Measurements from ENCODE around the gene NAA80. TPM values are rescaled to one million over a fixed set of nuclear protein-coding genes. Genes with fewer than 3 reads are reported as not detected.
A peak's percentile ranks its signal among the peaks of the same experiment; 100 is the strongest.
"Not testable (repeated sequence)": the region's sequence is repeated elsewhere in the genome, so short reads cannot be mapped to it uniquely, and the experiment has no call there.

NAA80 gene
- total RNA-seq, 1 experiment from 2014 or later, result 2.2 TPM

DNA sequence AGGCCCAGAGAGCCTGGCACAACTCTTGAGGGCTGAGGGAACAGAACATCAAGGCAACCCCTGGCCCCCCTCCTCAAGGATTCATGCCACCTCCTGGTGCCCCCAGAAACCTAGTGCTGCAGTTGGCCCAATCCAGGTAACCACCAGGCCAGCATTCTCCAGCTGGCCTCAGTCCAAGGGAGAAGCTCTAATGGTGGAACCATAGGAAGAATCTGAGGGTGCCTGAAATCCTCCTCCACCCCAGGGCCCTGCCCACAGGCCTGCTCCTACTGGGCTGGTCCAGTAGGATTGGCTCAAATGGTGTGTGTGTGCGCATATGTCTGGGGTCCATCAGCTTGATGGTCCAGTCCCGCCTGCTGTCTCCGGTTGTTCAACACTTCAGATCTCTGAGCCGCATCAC is 15.6 kb upstream of the NAA80 start:
- H3K27me3 ChIP-seq (replicated peaks), result no peaks in the 10 kb centered on the region
- H3K4me1 ChIP-seq (replicated peaks), result peaks cover 6% of the 10 kb centered on the region
- no peak overlapping the region for H3K27ac ChIP-seq
- DNase-seq (ENCODE audit: low read depth in 1 of 2, low spot score in 2 of 2), result no peak
- H3K36me3 ChIP-seq, result peaks cover 31% of the 10 kb centered on the region
- H3K4me3 ChIP-seq, result no peak overlapping the region
- no peaks in the 10 kb centered on the region for H3K9me3 ChIP-seq (replicated peaks)

GRCh38 chr3:50314342-50314741 is 15.1 kb upstream of the NAA80 start:
- Histone ChIP-seq H3K9me3 (replicated peaks) (no peaks in the 10 kb centered on the region), H3K4me3 (no peak overlapping the region), H3K4me1 (replicated peaks) (peaks cover 6% of the 10 kb centered on the region), H3K27me3 (replicated peaks) (no peaks in the 10 kb centered on the region), H3K36me3 (peaks cover 26% of the 10 kb centered on the region), H3K27ac (no peak overlapping the region)
- no peak for DNase-seq (ENCODE audit: low read depth in 1 of 2, low spot score in 2 of 2)

- DNase-seq (ENCODE audit: low read depth in 1 of 2, low spot score in 2 of 2); H3K4me3 ChIP-seq; H3K9me3 ChIP-seq (replicated peaks); H3K27me3 ChIP-seq (replicated peaks); H3K36me3 ChIP-seq; H3K4me1 ChIP-seq (replicated peaks); H3K27ac ChIP-seq: not testable (repeated sequence)
These were observed 12.8 kb upstream of the NAA80 start for GRCh38 chr3:50312041-50312440.

DNA sequence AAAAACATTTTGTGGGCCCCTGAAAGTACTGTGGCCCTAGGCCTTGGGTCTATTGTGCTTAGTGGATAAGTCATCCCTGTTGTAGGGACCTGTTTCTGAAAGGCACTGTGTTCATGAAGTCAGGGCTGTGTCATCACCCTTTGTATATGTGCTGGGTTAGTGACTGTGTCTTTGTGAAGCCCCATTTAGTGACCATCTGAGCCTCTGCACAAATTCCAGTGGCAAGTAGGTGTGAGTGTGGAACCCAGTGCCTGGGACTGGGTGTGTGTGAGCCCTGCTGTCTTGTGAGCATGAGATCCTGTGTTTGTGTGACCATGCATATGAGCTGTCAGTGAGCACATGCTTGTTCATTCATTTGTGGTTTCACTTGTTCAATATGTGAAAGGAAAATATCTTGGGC is 5.4 kb upstream of the NAA80 start:
- no peak overlapping the region for H3K4me3 ChIP-seq
- peaks cover 9% of the 10 kb centered on the region for H3K4me1 ChIP-seq (replicated peaks)
- H3K27ac ChIP-seq, result no peak overlapping the region
- no peaks in the 10 kb centered on the region for H3K27me3 ChIP-seq (replicated peaks)
- no peaks in the 10 kb centered on the region for H3K9me3 ChIP-seq (replicated peaks)
- DNase-seq (ENCODE audit: low read depth in 1 of 2, low spot score in 2 of 2), result no peak
- H3K36me3 ChIP-seq, result no peaks in the 10 kb centered on the region

GRCh38 chr3:50303013-50303815 is 4.0 kb upstream of the NAA80 start, which contains the start of gene HYAL1:
Gene HYAL1, minus strand, starts transcription at chr3:50303574. Its CDS starts 618 bp downstream, at chr3:50302956.
- no peaks in the 10 kb centered on the region for H3K27me3 ChIP-seq (replicated peaks)
- H3K36me3 ChIP-seq, result no peaks in the 10 kb centered on the region
- no peak within 1 kb of the TSS for H3K4me3 ChIP-seq
- H3K4me1 ChIP-seq (replicated peaks), result peaks cover 16% of the 10 kb centered on the region
- no peak for DNase-seq (ENCODE audit: low read depth in 1 of 2, low spot score in 2 of 2)
- no peaks in the 10 kb centered on the region for H3K9me3 ChIP-seq (replicated peaks)
- no peak within 1 kb of the TSS for H3K27ac ChIP-seq

- no peak for DNase-seq (ENCODE audit: low read depth in 1 of 2, low spot score in 2 of 2)
- Histone ChIP-seq H3K4me3 (no peak overlapping the region), H3K27ac (no peak overlapping the region), H3K9me3 (replicated peaks) (no peaks in the 10 kb centered on the region), H3K36me3 (no peaks in the 10 kb centered on the region), H3K27me3 (replicated peaks) (no peaks in the 10 kb centered on the region), H3K4me1 (replicated peaks) (peaks cover 16% of the 10 kb centered on the region)
These were observed 3.1 kb upstream of the NAA80 start for GRCh38 chr3:50302095-50303012.

- DNase-seq (ENCODE audit: low read depth in 1 of 2, low spot score in 2 of 2), result no peak
- Histone ChIP-seq H3K4me3 (no peak overlapping the region), H3K27me3 (replicated peaks) (no peaks in the 10 kb centered on the region), H3K27ac (no peak overlapping the region), H3K36me3 (no peaks in the 10 kb centered on the region), H3K9me3 (replicated peaks) (no peaks in the 10 kb centered on the region), H3K4me1 (replicated peaks) (peaks cover 16% of the 10 kb centered on the region)
These were observed 1.6 kb upstream of the NAA80 start for GRCh38 chr3:50300681-50301254.

- Histone ChIP-seq H3K36me3 (no peaks in the 10 kb centered on the region), H3K4me1 (replicated peaks) (peaks cover 16% of the 10 kb centered on the region), H3K4me3 (peak overlapping the region; percentile 50), H3K27me3 (replicated peaks) (no peaks in the 10 kb centered on the region), H3K9me3 (replicated peaks) (no peaks in the 10 kb centered on the region), H3K27ac (peak overlapping the region; percentile 71)
- DNase-seq (ENCODE audit: low read depth in 1 of 2, low spot score in 2 of 2), result no peak
These were observed 900 bp upstream of the NAA80 start for GRCh38 chr3:50299929-50300680.

GRCh38 chr3:50299638-50299928 is 378 bp upstream of the NAA80 start:
- Histone ChIP-seq H3K27me3 (replicated peaks) (no peaks in the 10 kb centered on the region), H3K9me3 (replicated peaks) (no peaks in the 10 kb centered on the region), H3K4me3 (peak overlapping the region; percentile 50), H3K27ac (peak overlapping the region; percentile 71), H3K36me3 (no peaks in the 10 kb centered on the region), H3K4me1 (replicated peaks) (peaks cover 16% of the 10 kb centered on the region)
- no peak for DNase-seq (ENCODE audit: low read depth in 1 of 2, low spot score in 2 of 2)

DNA sequence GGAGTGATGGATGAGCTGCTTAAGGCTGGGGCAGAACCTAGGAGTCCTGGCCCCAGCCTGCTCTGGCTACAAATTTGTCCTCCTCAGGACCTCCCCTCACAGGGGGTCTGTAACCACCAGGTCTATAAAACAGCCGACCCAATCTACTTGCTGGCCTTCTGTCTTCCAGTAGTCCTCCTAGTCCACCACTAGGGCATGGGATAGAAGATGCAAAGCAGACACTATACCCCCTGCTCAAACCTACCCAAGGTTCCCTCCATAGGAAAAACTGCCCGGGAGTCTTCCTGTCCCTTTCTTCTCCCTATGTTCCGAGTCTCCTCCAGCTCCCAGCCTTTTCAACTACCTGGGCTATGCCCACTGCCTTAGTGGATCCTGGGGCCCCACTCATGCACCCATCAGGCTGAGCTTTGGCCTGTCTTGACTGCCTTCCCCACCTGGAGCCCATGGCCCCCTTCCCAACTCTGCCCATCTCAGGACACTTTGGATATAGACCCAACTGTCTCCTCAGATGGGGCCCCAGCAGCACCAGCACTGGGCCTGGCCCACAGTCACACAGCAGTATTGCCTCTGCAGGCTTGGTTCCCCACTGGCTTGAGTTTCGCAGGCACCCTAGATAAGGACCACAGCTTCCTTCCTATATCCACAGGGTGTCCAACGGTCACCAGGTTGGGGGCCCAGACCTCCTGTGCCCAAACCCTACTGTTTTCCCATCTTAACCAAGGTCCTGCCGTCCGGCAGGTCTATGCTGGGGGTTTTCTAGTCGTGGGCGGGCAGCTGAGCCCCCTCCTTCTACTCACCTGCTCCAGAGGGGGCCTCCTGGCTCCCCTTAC is 1.1 kb downstream of the NAA80 start:
- Histone ChIP-seq H3K36me3 (no peaks in the 10 kb centered on the region), H3K27me3 (replicated peaks) (no peaks in the 10 kb centered on the region), H3K4me1 (replicated peaks) (peaks cover 16% of the 10 kb centered on the region), H3K4me3 (peak overlapping the region; percentile 50), H3K9me3 (replicated peaks) (no peaks in the 10 kb centered on the region), H3K27ac (no peak overlapping the region)
- DNase-seq (ENCODE audit: low read depth in 1 of 2, low spot score in 2 of 2), result no peak

- no peaks in the 10 kb centered on the region for H3K9me3 ChIP-seq (replicated peaks)
- no peaks in the 10 kb centered on the region for H3K36me3 ChIP-seq
- no peak overlapping the region for H3K4me3 ChIP-seq
- H3K4me1 ChIP-seq (replicated peaks), result peaks cover 21% of the 10 kb centered on the region
- no peak overlapping the region for H3K27ac ChIP-seq
- no peaks in the 10 kb centered on the region for H3K27me3 ChIP-seq (replicated peaks)
- DNase-seq (ENCODE audit: low read depth in 1 of 2, low spot score in 2 of 2), result no peak
These were observed 1.8 kb downstream of the NAA80 start for GRCh38 chr3:50297384-50297775.

GRCh38 chr3:50296721-50297383 is 2.4 kb downstream of the NAA80 start:
- H3K36me3 ChIP-seq, result peaks cover 4% of the 10 kb centered on the region; the same call in 1 of the 2 replicates
- no peak overlapping the region for H3K27ac ChIP-seq
- no peak overlapping the region for H3K4me3 ChIP-seq
- H3K9me3 ChIP-seq (replicated peaks), result no peaks in the 10 kb centered on the region
- no peaks in the 10 kb centered on the region for H3K27me3 ChIP-seq (replicated peaks)
- no peak for DNase-seq (ENCODE audit: low read depth in 1 of 2, low spot score in 2 of 2)
- peaks cover 21% of the 10 kb centered on the region for H3K4me1 ChIP-seq (replicated peaks)

All from SJSA1 (cell line).